ENCODE measurements around the gene OR6X1.
"Not testable (repeated sequence)": the region's sequence is repeated elsewhere in the genome, so short reads cannot be mapped to it uniquely, and the experiment has no call there.

Gene OR6X1

GRCh38 chr11:123760894-123761293, 6.6 kb upstream of the OR6X1 start:
- DNase-seq (ENCODE audit: low spot score), result peak; percentile 57
- TF ChIP-seq CTCF (IDR thresholded peaks at IDR 0.05; ENCODE audit: extremely low read depth, insufficient read depth, missing control alignments), result no peak
- in situ Hi-C loops (cut with MboI; ENCODE audit: low pct_unique_long_range_greater_than_20kb, low sequenced_read_pairs, unreplicated experiment), result no loop called here

DNA sequence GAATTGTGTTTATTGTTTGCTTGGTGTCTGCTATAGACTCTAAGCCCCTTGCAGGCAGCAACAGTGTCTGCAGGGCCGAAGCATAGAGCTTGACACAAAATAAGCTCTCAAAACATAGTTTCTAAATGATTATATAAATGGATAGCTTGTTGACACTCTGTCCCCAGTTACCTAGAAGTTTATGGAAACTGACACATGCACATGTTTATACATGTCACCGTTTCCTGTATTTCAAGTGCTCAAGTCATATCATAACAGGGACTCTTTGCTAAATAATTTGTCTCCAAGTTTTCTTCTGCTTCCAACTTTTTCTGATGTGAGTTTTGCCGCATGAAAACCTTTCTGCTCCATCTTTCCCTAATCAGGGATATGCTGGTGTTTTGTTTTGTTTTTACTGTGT, 3.7 kb upstream of the OR6X1 start:
- TF ChIP-seq CTCF (IDR thresholded peaks at IDR 0.05; ENCODE audit: extremely low read depth, insufficient read depth, missing control alignments), result no peak
- in situ Hi-C loops (cut with MboI; ENCODE audit: low pct_unique_long_range_greater_than_20kb, low sequenced_read_pairs, unreplicated experiment), result no loop called here
- DNase-seq (ENCODE audit: low spot score), result no peak

DNA sequence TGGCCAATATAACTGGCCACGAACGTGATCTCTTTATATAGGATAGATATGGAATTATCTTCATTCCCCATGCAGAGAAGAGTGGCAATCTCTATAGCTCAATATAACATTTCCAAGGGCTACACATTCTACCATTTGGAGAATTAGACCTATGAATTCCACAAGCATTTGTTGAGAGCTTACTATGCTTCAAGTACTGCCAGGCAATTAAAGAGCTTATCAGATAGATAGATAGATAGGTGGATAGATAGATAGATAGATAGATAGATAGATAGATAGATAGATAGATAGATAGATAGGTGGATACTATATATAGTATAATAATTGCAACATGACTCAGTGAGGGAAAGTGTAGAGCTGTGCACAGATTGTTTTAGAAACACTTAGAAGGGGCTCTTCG, 1.5 kb upstream of the OR6X1 start:
- no peak for DNase-seq (ENCODE audit: low spot score)
- no peak for TF ChIP-seq CTCF (IDR thresholded peaks at IDR 0.05; ENCODE audit: extremely low read depth, insufficient read depth, missing control alignments)
- in situ Hi-C loops (cut with MboI; ENCODE audit: low pct_unique_long_range_greater_than_20kb, low sequenced_read_pairs, unreplicated experiment), result no loop called here

GRCh38 chr11:123755344-123755743, 1.0 kb upstream of the OR6X1 start:
- in situ Hi-C loops (cut with MboI; ENCODE audit: low pct_unique_long_range_greater_than_20kb, low sequenced_read_pairs, unreplicated experiment), result no loop called here
- no peak for DNase-seq (ENCODE audit: low spot score)
- TF ChIP-seq CTCF (IDR thresholded peaks at IDR 0.05; ENCODE audit: extremely low read depth, insufficient read depth, missing control alignments), result no peak

DNA sequence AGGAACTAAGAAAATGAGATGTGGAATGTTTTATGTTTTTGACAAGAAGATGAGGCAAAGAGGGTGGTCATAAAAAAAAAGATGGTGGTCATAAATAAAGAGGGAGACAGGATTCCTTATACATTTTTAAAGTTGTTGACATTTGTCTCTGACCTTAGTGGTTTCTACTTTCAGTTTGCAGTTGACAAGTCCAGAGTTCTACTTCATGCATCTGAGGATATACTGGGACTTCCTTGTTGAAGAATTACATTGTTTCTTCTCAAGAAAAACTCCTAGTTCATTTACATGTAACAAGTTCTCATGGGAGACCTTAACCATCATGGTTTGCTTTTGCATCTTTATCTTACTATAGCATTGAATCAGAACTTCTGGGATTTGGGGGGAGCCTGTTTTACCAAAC, 1.2 kb downstream of the OR6X1 start:
- DNase-seq (ENCODE audit: low spot score), result no peak
- in situ Hi-C loops (cut with MboI; ENCODE audit: low pct_unique_long_range_greater_than_20kb, low sequenced_read_pairs, unreplicated experiment), result no loop called here
- TF ChIP-seq CTCF (IDR thresholded peaks at IDR 0.05; ENCODE audit: extremely low read depth, insufficient read depth, missing control alignments), result no peak

DNA sequence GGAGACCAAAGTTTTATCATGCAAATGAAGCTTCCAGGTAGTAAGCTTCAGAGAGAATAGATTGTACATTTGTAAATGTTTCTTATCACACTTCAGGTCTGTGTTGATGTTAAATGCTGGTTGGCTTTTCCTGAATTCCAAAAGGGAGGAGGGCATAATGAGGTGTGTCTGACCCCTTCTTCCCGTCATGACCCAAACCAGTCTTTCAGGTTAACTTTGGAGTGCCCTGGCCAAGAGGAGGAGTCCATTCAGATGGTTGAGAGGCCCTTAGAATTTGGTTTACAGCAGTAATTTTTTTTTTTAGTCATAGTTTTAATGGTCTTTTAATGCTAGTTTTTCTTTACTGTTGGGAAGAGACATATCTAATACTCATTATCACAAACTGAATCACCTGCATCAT, 2.5 kb downstream of the OR6X1 start:
- DNase-seq (ENCODE audit: low spot score), result no peak
- in situ Hi-C loops (cut with MboI; ENCODE audit: low pct_unique_long_range_greater_than_20kb, low sequenced_read_pairs, unreplicated experiment), result no loop called here
- TF ChIP-seq CTCF (IDR thresholded peaks at IDR 0.05; ENCODE audit: extremely low read depth, insufficient read depth, missing control alignments), result no peak

DNA sequence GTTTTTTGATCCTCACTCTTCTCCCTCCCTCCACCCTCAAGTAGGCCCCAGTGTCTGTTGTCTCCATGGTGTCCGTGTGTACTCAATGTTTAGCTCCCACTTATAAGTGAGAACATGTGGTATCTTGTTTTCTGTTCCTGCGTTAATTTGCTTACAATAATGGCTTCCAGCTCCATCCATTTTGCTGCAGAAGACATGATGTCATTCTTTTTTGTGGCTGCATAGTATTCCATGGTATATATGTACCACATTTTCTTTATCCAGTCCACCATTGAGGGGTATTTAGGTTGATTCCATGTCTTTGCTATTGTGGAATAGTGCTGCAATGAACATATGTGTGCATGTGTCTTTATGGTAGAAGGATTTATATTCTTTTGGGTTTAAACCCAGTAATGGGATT, 6.0 kb downstream of the OR6X1 start:
- in situ Hi-C loops (cut with MboI; ENCODE audit: low pct_unique_long_range_greater_than_20kb, low sequenced_read_pairs, unreplicated experiment); DNase-seq (ENCODE audit: low spot score): not testable (repeated sequence)

All from GM13977 (cell line).